PC-3 (cell line): ENCODE data around the gene TM9SF4. TPM values are rescaled to one million over a fixed set of nuclear protein-coding genes. Genes with fewer than 3 reads are reported as not detected.

Experiments
- ATAC-seq: fragments of 200-7000 bp; cut with Tn5 transposase; 2 replicates; pipeline ENCODE4 v1.9.1; 2020; ENCODE audit warnings: mild to moderate bottlenecking, moderate library complexity
- BruUV-seq: library from RNA; stranded (reverse); fragments of 400-500 nt; replicated peaks from 2 replicates; lab custom pipeline; 2021; lab: Mats Ljungman, UMichigan
- CTCF ChIA-PET: fragments of 300-600 bp; sonication (Branson Sonifier 250); formaldehyde crosslinking; loops from one replicate; lab custom pipeline; 2022; ENCODE audit warnings: antibody characterized with exemption; lab: Charles Lee
- POLR2A ChIA-PET: fragments of 300-600 bp; sonication (Branson Sonifier 250); formaldehyde crosslinking; loops from one replicate; lab custom pipeline; 2022; ENCODE audit warnings: antibody characterized with exemption; ENCODE audit not compliant: unreplicated experiment; lab: Charles Lee
- DNase-seq: peaks from one replicate; pipeline ENCODE4 v3.0.0-alpha.2; 2015
- H2AFZ ChIP-seq: fragments of 300-600 bp; sonication (generic); 2 replicates; pipeline ENCODE4 v1.6.0; 2016; ENCODE audit warnings: antibody characterized with exemption, low read length
- H3F3A ChIP-seq: fragments of 300-600 bp; sonication (generic); one replicate; pipeline ENCODE4 v1.6.0; 2017; ENCODE audit warnings: antibody characterized with exemption, low read length, control low read depth, mild to moderate bottlenecking; ENCODE audit not compliant: unreplicated experiment
- H3K27ac ChIP-seq: fragments of 300-600 bp; sonication (generic); 2 replicates; pipeline ENCODE4 v1.5.1; 2016; ENCODE audit warnings: mild to moderate bottlenecking, low read length
- H3K27me3 ChIP-seq: fragments of 300-600 bp; sonication (generic); 2 replicates; pipeline ENCODE4 v1.6.1; 2016; ENCODE audit warnings: low read length, mixed read lengths
- H3K36me3 ChIP-seq: fragments of 300-600 bp; sonication (generic); 2 replicates; pipeline ENCODE4 v1.6.1; 2016; ENCODE audit warnings: low read depth, mixed run types, low read length, mixed read lengths
- H3K4me1 ChIP-seq: fragments of 300-600 bp; sonication (generic); 2 replicates; pipeline ENCODE4 v1.5.1; 2016; ENCODE audit warnings: low read length; ENCODE audit not compliant: insufficient read depth
- H3K4me2 ChIP-seq: fragments of 300-600 bp; sonication (generic); 2 replicates; pipeline ENCODE4 v1.6.0; 2016; ENCODE audit warnings: low read length
- H3K4me3 ChIP-seq: fragments of 300-600 bp; sonication (generic); 2 replicates; pipeline ENCODE4 v1.5.1; 2016; ENCODE audit warnings: mild to moderate bottlenecking, low read length, mixed read lengths
- H3K79me2 ChIP-seq: fragments of 300-600 bp; sonication (generic); 2 replicates; pipeline ENCODE4 v1.6.1; 2017; ENCODE audit warnings: low read length, mixed read lengths
- H3K9ac ChIP-seq: fragments of 300-600 bp; sonication (generic); 2 replicates; pipeline ENCODE4 v1.6.0; 2016; ENCODE audit warnings: mild to moderate bottlenecking, low read length
- H3K9me2 ChIP-seq: fragments of 300-600 bp; sonication (generic); replicated peaks from 2 replicates; pipeline ENCODE4 v1.6.1; 2016; ENCODE audit warnings: mixed run types, low read length, mixed read lengths
- H3K9me3 ChIP-seq: fragments of 300-600 bp; sonication (generic); 2 replicates; pipeline ENCODE4 v1.6.1; 2016; ENCODE audit warnings: low read length, mixed read lengths
- H4K20me1 ChIP-seq: fragments of 300-600 bp; sonication (generic); 2 replicates; pipeline ENCODE4 v1.6.1; 2016; ENCODE audit warnings: low read length, mixed read lengths
- CTCF ChIP-seq: fragments of 300-600 bp; sonication (generic); conservative IDR thresholded peaks from 2 replicates; pipeline ENCODE4 v1.5.1; 2017; ENCODE audit warnings: antibody characterized with exemption, low read depth, mild to moderate bottlenecking, low read length
- EZH2 ChIP-seq: fragments of 300-600 bp; sonication (generic); IDR thresholded peaks from one replicate; pipeline ENCODE4 v1.6.1; 2017; ENCODE audit warnings: antibody characterized with exemption, mild to moderate bottlenecking, low read length; ENCODE audit not compliant: unreplicated experiment
- EZH2phosphoT487 ChIP-seq: fragments of 300-600 bp; sonication (generic); IDR thresholded peaks from 2 replicates; pipeline ENCODE4 v1.6.1; 2018; ENCODE audit warnings: mild to moderate bottlenecking, antibody characterized with exemption, low read length, borderline replicate concordance
- intact Hi-C: fragments of 100-400 bp; cut with micrococcal nuclease; formaldehyde crosslinking; loops from 2 replicates; pipeline ENCODE4 v1.9.0; 2023
- total RNA-seq: library from RNA; depleted of rRNA; stranded (reverse); fragments of >200 nt; gene quantifications from 2 replicates; pipeline ENCODE4 v1.2.3, GENCODE V29; 2014

Gene TM9SF4
- total RNA-seq, 1 experiment from 2014 or later, result 32.6 TPM

GRCh38 chr20:32075534-32075933, 34.0 kb upstream of the TM9SF4 start:
- H3K4me1 ChIP-seq, result no peaks in the 10 kb centered on the region
- no peaks in the 10 kb centered on the region for H3F3A ChIP-seq
- no peak overlapping the region for H3K9ac ChIP-seq
- H3K36me3 ChIP-seq, result no peaks in the 10 kb centered on the region
- H3K27me3 ChIP-seq, result peaks cover 49% of the 10 kb centered on the region
- H3K27ac ChIP-seq, result no peak overlapping the region
- H2AFZ ChIP-seq, result no peak overlapping the region
- H3K4me3 ChIP-seq, result no peak overlapping the region
- ATAC-seq (no peak), DNase-seq (no peak)
- no peaks in the 10 kb centered on the region for H3K9me3 ChIP-seq
- H3K79me2 ChIP-seq, result no peaks in the 10 kb centered on the region
- intact Hi-C loops, result no loop called here
- H4K20me1 ChIP-seq, result no peaks in the 10 kb centered on the region
- POLR2A ChIA-PET, result no interaction called here
- H3K4me2 ChIP-seq, result no peak overlapping the region
- no TSS peak for BruUV-seq
- no peak for TF ChIP-seq EZH2
- TF ChIP-seq EZH2phosphoT487, result no peak
- TF ChIP-seq CTCF, result no peak
- H3K9me2 ChIP-seq, result no peaks in the 10 kb centered on the region
- CTCF ChIA-PET, result no interaction called here

GRCh38 chr20:32077190-32077589, 32.3 kb upstream of the TM9SF4 start:
- no peaks in the 10 kb centered on the region for H3K79me2 ChIP-seq
- no TSS peak for BruUV-seq
- POLR2A ChIA-PET, result no interaction called here
- H2AFZ ChIP-seq, result no peak overlapping the region
- peaks cover 46% of the 10 kb centered on the region for H3K27me3 ChIP-seq
- TF ChIP-seq CTCF (no peak), EZH2phosphoT487 (no peak), EZH2 (no peak)
- no peak overlapping the region for H3K9ac ChIP-seq
- CTCF ChIA-PET, result no interaction called here
- no peaks in the 10 kb centered on the region for H3F3A ChIP-seq
- H4K20me1 ChIP-seq, result no peaks in the 10 kb centered on the region
- no peaks in the 10 kb centered on the region for H3K9me2 ChIP-seq
- ATAC-seq, result no peak
- H3K4me2 ChIP-seq, result no peak overlapping the region
- 0 out of 2 replicates have a peak, but pooled peaks cover 3% of the 10 kb centered on the region for H3K4me1 ChIP-seq
- H3K36me3 ChIP-seq, result no peaks in the 10 kb centered on the region
- no peak overlapping the region for H3K4me3 ChIP-seq
- no peak for DNase-seq
- intact Hi-C loops, result no loop called here
- no peaks in the 10 kb centered on the region for H3K9me3 ChIP-seq
- H3K27ac ChIP-seq, result no peak overlapping the region

- H3K9ac ChIP-seq, result no peak overlapping the region
- POLR2A ChIA-PET, result no interaction called here
Measured at GRCh38 chr20:32078322-32078721, 31.2 kb upstream of the TM9SF4 start.

More at GRCh38 chr20:32078322-32078721, 31.2 kb upstream of the TM9SF4 start:
- Histone ChIP-seq H4K20me1 (no peaks in the 10 kb centered on the region), H3K79me2 (no peaks in the 10 kb centered on the region), H3K4me1 (0 out of 2 replicates have a peak, but pooled peaks cover 10% of the 10 kb centered on the region), H3K36me3 (no peaks in the 10 kb centered on the region), H3F3A (no peaks in the 10 kb centered on the region), H3K27me3 (peaks cover 45% of the 10 kb centered on the region), H3K4me2 (no peak overlapping the region), H3K9me2 (no peaks in the 10 kb centered on the region), H3K4me3 (no peak overlapping the region), H3K9me3 (no peaks in the 10 kb centered on the region), H2AFZ (no peak overlapping the region), H3K27ac (no peak overlapping the region)
- no peak for DNase-seq
- intact Hi-C loops, result no loop called here
- ATAC-seq, result no peak
- no peak for TF ChIP-seq CTCF
- no peak for TF ChIP-seq EZH2
- TF ChIP-seq EZH2phosphoT487, result no peak
- CTCF ChIA-PET, result no interaction called here
- no TSS peak for BruUV-seq
